Mesothelial cell of epicardium (in vitro differentiated cells): ENCODE data around the gene SERGEF. TPM values are rescaled to one million over a fixed set of nuclear protein-coding genes. Genes with fewer than 3 reads are reported as not detected.

ENCODE experiments used
- DNase-seq, 2 experiments: peaks; one replicate each; pipeline ENCODE4 v3.0.0; 2021; ENCODE audit warnings: low spot score in 2 of 2; ENCODE audit not compliant: unreplicated experiment in 2 of 2
- H3K27ac Mint-ChIP-seq: 2 replicates; pipeline ENCODE4 v1.8.0; 2021; ENCODE audit warnings: mixed read lengths
- H3K27me3 Mint-ChIP-seq: 2 replicates; pipeline ENCODE4 v1.8.0; 2021; ENCODE audit warnings: low read depth, mixed read lengths
- H3K36me3 Mint-ChIP-seq: 2 replicates; pipeline ENCODE4 v1.8.0; 2021; ENCODE audit warnings: mixed read lengths
- H3K4me1 Mint-ChIP-seq: 2 replicates; pipeline ENCODE4 v1.8.0; 2021; ENCODE audit warnings: mixed read lengths
- H3K4me3 Mint-ChIP-seq: 2 replicates; pipeline ENCODE4 v1.8.0; 2021; ENCODE audit warnings: mild to moderate bottlenecking, moderate library complexity, mixed read lengths
- H3K9me3 Mint-ChIP-seq: 2 replicates; pipeline ENCODE4 v1.8.0; 2021; ENCODE audit warnings: mixed read lengths
- CTCF ChIP-seq: fragments of 200-600 bp; sonication (generic); IDR thresholded peaks from one replicate; pipeline ENCODE4 v1.5.0; 2021; ENCODE audit warnings: antibody characterized with exemption; ENCODE audit not compliant: unreplicated experiment
- total RNA-seq: library from RNA; stranded (reverse); gene quantifications from 3 replicates; pipeline ENCODE4 v1.2.1, GENCODE V29; 2021

The SERGEF gene
- total RNA-seq, 1 donor from 2014 or later = 19.8 TPM

- DNase-seq = no peak
- Mint-ChIP-seq H3K4me3 (no peak overlapping the region), H3K4me1 (no peaks in the 10 kb centered on the region), H3K27ac (no peak overlapping the region), H3K27me3 (peaks cover 6% of the 10 kb centered on the region), H3K36me3 (no peaks in the 10 kb centered on the region), H3K9me3 (no peaks in the 10 kb centered on the region)
- TF ChIP-seq CTCF = no peak
Measured at GRCh38 chr11:17776212-17776875, 236.5 kb downstream of the SERGEF start.

- Mint-ChIP-seq H3K27ac (no peak overlapping the region), H3K4me3 (no peak overlapping the region), H3K4me1 (no peaks in the 10 kb centered on the region), H3K9me3 (no peaks in the 10 kb centered on the region), H3K36me3 (no peaks in the 10 kb centered on the region), H3K27me3 (peaks cover 3% of the 10 kb centered on the region)
- no peak for DNase-seq
- no peak for TF ChIP-seq CTCF
Measured at GRCh38 chr11:17775507-17776211, 237.2 kb downstream of the SERGEF start.

- DNase-seq = no peak
- Mint-ChIP-seq H3K9me3 (no peaks in the 10 kb centered on the region), H3K27me3 (peaks cover 3% of the 10 kb centered on the region), H3K36me3 (no peaks in the 10 kb centered on the region), H3K27ac (no peak overlapping the region), H3K4me1 (no peaks in the 10 kb centered on the region), H3K4me3 (no peak overlapping the region)
- TF ChIP-seq CTCF = no peak
Measured at GRCh38 chr11:17775035-17775348, 237.9 kb downstream of the SERGEF start.

- Mint-ChIP-seq H3K9me3 (no peaks in the 10 kb centered on the region), H3K4me1 (no peaks in the 10 kb centered on the region), H3K27me3 (peaks cover 3% of the 10 kb centered on the region), H3K27ac (no peak overlapping the region), H3K4me3 (no peak overlapping the region), H3K36me3 (no peaks in the 10 kb centered on the region)
- no peak for TF ChIP-seq CTCF
- DNase-seq = no peak
Measured at GRCh38 chr11:17774232-17775034, 238.4 kb downstream of the SERGEF start.

- H3K4me1 Mint-ChIP-seq = no peaks in the 10 kb centered on the region
- no peaks in the 10 kb centered on the region for H3K9me3 Mint-ChIP-seq
- H3K4me3 Mint-ChIP-seq = no peak overlapping the region
- H3K27ac Mint-ChIP-seq = no peak overlapping the region
- no peaks in the 10 kb centered on the region for H3K36me3 Mint-ChIP-seq
- no peak for DNase-seq
- peaks cover 3% of the 10 kb centered on the region for H3K27me3 Mint-ChIP-seq
- TF ChIP-seq CTCF = no peak
Measured at GRCh38 chr11:17773674-17774073, 239.2 kb downstream of the SERGEF start.
